ENCODE data around the gene PDXK.
"Not testable (repeated sequence)": the region's sequence is repeated elsewhere in the genome, so short reads cannot be mapped to it uniquely, and the experiment has no call there.

PDXK gene

DNA sequence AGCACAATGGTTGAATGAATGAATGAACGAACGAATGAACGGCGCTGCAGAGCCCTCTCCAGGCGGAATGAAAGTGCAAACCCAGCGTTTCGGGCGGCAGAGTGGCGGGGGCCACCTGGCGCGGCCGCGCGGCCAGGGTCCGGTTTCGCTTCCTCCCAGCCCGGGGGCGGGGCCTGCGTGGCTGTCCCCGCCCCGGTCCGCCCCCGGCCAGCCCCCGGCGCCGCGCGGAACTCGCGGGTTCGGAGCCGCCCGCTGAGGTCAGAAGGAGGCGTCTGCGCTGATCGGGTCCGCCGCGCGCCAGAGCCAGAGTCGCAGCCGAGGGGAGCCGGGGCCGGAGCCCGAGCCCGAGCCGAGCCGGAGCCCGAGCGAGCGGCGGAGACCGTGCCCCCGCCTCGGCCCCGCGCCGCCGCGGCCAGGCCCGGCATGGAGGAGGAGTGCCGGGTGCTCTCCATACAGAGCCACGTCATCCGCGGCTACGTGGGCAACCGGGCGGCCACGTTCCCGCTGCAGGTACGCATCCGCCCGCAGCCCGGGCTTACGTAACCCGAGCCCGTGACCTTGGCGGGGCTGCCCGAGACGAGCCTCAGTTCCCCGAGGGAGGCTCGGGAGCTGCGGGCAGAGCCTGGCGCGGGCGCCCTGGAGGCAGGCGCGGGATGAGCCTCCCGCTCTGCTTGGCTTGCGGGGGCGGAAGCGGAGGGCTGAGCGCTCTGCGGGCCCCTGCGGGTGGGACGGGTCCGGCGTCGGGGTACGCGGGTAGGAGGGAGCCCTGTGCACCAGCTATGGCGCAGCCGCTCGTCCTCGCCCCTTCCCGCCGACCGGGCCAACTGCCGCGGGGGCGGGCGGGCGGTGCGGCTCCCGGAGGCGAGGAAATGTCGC, at the start of gene PDXK:
Gene PDXK (plus strand): TSS at position 258 of the 876 bp plus-strand sequence. CDS start 166 bp downstream, at position 424.
- DNase-seq (ENCODE audit: extremely low spot score, insufficient read length, low read depth) (peak; percentile 83), FAIRE-seq (peak; percentile 84)

DNA sequence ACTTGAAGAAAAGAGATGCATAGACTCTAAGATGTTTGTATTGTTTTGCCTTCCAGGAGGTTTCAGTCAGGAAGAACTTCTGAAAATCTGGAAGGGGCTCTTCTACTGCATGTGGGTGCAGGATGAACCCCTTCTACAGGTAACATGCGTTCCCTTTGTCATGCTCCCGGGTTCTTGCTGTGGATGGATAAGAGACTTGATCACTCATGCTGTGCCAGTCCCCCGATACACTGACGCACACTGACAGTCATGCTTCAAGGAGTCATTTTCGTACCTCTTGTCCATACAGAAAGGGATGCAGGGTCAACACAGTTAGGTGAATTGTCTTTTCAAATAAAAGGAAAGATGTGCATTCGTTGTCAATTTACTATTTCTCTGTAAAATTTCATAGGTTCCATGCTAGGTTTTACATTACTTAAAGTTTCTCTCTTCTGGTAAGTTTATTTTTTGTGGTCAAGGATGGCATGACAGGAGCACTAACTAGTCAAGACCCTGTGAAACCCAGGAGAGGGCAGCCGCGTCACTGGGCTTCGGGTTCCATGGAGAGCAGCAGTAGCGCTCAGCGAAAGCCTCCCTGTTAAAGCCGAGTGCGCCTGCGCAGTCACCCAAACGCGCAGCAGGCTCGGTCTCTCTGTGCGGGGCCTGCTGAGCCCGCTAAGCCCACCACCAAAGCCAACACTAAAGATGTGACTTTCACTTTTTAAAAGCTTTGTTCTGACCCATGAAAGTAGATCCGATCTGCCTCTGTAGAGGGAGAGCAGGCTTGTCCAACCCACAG, 48.9 kb upstream of the PDXK start:
- DNase-seq (ENCODE audit: extremely low spot score, insufficient read length, low read depth), result no peak
- no peak for FAIRE-seq

DNA sequence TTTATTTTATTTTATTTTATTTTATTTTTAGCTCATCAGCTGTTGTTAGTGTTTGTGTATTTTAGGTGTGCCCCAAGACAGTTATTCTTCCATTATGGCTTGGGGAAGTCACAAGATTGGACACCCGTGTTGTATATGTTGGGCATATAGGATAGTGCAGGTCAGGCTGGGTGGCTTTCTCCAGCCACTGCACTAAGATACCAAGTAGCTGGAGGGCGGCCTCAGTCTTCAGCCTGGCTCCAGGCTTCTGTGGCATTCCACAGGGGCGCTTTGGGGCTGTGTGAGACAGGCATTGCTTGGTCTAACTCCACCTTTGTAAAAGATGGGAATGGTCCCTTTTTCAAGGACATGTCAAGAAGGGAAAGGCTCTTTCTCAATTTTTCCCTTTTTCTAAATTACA, 43.1 kb upstream of the PDXK start:
- no peak for DNase-seq (ENCODE audit: extremely low spot score, insufficient read length, low read depth)
- no peak for FAIRE-seq

DNA sequence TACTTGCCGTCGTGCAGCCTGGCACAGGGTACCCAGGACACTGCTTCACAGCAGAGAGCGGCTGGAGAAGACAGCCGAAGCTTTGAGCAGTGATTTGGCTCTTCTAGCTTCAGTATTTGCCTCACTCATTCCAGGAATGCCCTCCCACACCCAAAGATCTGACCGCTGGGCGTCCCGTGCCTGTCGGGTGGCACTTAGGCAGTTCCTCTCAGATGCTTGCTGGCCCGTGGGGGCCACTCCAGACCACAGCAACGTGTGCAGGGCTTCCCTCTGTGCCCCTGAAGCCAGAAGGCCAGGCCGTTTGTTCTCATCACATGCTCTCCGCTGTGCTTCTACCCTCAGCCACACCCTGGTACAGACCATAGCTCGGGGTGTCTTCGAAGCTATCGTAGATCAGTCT, 42.5 kb upstream of the PDXK start:
- no peak for FAIRE-seq

DNA sequence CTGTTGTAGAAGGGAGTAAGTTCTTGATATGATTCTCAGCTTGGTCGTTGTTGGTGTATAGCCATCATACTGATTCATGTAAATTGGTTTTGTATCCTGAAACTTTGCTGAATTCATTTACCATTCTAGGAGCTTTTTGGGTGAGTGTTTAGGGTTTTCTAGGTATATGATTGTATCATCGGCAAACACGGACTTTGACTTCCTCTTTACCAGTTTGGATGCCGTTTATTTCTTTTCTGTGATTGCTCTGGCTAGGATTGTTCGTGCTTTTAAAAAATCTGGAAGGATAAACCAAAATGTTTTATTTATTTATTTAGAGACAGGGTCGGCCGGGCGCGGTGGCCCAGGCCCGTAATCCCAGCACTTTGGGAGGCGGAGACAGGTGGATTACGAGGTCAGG, 39.0 kb upstream of the PDXK start:
- FAIRE-seq, result no peak

More for the DNA sequence above, 42.5 kb upstream of the PDXK start:
- no peak for DNase-seq (ENCODE audit: extremely low spot score, insufficient read length, low read depth)

DNA sequence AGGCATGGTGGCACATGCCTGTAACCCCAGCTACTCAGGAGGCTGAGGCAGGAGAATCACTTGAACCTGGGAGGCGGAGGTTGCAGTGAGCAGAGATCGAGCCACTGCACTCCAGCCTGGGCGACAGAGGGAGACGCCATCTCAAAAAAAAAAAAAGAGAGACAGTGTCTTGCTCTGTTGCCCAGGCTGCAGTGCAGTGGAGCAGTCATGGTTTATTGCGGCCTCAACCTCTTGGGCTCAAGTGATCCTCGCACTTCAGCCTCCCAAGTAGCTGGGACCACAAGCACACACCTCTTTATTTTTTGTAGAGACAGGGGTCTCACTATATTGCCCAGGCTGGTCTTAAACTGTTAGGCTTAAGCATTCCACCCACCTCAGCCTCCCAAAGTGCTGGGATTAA, 38.5 kb upstream of the PDXK start:
- FAIRE-seq; DNase-seq (ENCODE audit: extremely low spot score, insufficient read length, low read depth): not testable (repeated sequence)

More for the DNA sequence above, 39.0 kb upstream of the PDXK start:
- DNase-seq (ENCODE audit: extremely low spot score, insufficient read length, low read depth), result no peak

DNA sequence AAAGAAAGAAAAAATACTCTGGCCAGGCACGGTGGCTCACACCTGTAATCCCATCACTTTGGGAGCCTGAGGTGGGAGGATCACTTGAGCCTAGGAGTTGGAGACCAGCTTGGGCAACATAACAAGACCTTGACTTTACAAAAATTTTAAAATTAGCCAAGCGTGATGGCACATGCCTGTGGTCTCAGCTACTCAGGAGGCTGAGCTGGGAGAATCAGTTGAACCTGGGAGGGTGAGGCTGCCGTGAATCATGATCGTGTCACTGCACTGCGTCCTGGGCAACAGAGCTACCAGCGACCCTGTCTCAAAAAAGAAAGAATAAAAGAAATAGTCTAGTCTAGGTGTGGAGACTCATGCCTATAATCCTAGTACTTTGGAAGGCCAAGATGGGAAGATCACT, 37.3 kb upstream of the PDXK start:
- FAIRE-seq, result no peak

DNA sequence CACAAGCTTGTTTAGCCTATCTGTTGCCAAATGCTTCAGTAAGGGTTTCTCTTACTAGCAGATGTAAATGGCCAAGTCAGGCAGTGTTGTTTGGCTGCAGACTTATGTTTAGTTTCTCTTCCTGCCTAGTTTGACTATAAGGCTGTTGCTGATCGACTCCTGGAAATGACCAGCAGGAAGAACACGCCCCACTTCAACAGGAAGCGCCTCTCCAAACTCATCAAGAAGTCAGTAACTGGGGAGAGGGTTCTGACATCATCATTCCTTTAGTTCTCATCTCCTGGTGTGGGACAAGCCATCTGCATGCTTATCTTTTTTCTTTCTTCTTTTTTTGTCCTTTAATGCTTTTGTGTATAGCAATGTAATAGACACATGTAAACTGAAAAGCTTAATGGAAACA, 34.5 kb upstream of the PDXK start:
- DNase-seq (ENCODE audit: extremely low spot score, insufficient read length, low read depth) (no peak), FAIRE-seq (no peak)

More for the DNA sequence above, 37.3 kb upstream of the PDXK start:
- no peak for DNase-seq (ENCODE audit: extremely low spot score, insufficient read length, low read depth)

DNA sequence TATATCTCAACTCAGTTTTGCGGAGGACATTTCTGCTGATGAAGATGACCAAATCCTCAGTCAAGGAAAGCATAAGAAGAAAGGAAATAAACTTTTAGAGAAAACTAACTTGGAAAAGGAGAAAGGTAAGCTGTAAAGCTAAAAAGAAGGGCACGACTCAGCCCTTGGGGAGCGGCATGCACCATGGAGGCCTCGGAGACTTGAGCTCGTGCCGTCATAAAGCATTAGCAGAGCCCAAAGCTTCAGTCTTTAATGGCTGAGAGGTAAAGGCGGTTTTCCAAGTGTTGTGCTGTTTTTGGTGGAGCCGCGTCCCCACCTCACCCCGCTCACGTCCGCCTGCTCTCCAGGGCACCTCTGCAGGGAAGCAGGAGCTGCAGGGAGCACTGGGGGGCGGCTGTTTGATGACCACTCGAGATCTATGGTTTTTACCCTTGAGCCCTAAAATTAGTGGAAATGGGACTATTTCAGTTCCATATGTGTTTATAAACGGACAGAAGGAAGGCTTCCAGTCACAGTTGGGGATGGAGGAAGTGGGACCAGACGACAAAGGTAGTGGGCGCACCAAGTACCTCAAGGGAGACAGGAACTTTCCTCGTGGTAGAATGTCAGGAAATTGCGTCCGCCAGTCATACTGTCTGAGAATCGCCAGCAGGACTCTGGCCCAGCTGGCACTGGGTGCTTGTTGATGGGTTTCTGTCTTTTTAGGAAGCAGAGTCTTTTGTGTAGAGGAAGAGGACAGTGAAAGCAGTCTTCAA, 31.9 kb upstream of the PDXK start:
- DNase-seq (ENCODE audit: extremely low spot score, insufficient read length, low read depth) (no peak), FAIRE-seq (no peak)

DNA sequence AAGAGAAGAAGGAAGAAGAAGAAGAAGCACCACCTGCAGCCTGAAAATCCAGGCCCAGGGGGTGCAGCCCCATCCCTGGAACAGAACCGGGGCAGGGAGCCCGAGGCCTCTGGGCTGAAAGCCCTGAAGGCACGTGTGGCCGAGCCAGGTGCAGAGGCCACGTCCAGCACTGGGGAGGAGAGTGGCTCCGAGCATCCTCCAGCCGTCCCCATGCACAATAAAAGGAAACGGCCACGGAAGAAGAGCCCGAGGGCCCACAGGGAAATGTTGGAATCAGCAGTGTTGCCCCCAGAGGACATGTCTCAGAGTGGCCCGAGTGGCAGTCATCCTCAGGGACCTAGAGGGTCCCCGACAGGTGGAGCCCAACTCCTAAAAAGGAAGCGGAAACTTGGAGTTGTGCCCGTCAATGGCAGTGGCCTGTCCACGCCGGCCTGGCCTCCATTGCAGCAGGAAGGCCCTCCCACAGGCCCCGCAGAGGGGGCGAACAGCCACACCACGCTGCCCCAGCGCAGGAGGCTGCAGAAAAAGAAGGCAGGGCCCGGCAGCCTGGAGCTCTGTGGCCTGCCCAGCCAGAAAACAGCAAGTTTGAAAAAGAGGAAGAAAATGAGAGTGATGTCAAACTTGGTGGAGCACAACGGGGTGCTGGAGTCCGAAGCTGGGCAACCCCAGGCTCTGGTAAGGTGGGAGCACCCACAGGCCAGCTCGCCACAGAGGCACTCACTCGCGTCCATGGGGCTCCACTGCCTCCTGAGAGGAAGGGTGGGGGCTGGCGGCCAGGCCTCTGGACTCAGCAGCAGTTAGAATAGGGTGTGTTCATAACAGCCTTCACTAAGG, 31.1 kb upstream of the PDXK start:
- DNase-seq (ENCODE audit: extremely low spot score, insufficient read length, low read depth) (no peak), FAIRE-seq (no peak)

DNA sequence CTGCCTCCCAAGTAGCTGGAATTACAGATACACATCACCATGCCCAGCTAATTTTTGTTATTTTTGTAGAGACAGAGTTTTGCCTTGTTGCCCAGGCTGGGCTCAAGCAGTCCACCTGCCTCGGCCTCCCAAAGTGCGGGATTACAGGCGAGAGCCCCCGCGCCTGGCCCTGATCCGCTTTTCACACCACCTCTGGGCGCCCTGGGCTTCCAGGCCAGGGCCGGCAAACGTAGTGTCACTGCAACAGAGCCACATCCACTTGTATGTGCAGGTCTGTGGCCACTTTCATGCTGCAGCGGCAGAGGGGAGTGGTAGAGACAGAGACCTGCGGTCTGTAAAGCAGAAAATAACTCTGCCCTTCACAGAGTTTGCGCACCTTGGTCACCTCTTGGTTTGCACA, 30.0 kb upstream of the PDXK start:
- DNase-seq (ENCODE audit: extremely low spot score, insufficient read length, low read depth) (no peak), FAIRE-seq (no peak)

DNA sequence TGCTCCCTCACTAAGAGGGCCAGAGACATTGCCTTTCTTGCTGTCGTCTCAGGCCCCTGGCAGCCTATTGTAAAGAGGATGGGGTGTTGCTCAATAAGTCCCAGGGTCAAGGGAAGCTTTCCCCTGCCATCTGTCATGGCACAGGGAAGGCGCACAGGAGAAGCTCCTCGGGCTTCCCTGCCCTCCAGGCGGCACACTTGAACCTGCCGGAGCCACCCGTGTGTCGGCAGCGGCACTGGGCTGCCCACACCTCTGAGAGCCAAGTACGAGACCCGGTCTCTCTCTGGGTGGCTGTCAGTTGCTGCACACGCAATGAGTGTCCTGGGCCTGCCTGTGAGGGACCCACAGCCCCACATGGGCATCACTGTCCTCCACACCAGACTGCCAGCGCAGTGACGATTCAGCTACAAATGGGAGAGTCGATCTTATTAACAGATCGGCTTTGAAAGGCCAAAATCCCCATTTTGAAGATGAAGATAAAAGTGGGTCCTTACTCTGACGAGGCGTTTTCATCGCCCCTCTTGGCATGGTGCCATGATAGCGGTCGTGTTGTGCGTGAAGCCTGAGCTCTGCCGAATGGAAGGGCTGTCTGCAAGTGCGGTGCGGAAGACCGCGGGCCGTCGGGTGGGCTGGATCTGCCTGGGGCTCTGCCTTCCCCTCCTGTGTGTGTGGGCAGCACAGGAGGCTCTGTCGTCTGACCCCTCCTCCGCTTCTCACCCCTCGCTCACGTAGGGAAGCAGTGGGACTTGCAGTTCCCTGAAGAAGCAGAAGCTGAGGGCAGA, 29.2 kb upstream of the PDXK start:
- FAIRE-seq (no peak), DNase-seq (ENCODE audit: extremely low spot score, insufficient read length, low read depth) (no peak)

DNA sequence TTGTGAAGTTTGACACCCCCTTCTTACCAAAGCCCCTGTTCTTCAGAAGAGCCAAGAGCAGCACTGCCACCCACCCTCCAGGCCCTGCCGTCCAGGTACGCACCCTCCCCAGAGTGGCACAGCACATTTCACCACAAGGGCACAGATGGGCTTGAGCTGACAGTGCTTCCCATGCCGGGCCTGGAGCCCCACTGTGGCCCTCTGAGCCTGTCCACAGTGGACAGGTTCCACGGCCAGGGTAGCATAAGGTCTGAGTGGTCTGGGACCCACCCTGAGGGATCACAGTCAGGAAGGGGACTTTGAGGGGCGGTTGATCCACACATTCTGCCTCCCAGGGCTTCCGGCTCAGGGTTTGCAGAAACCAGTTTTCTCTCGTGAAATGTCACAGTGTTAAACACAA, 28.6 kb upstream of the PDXK start:
- FAIRE-seq, result no peak

DNA sequence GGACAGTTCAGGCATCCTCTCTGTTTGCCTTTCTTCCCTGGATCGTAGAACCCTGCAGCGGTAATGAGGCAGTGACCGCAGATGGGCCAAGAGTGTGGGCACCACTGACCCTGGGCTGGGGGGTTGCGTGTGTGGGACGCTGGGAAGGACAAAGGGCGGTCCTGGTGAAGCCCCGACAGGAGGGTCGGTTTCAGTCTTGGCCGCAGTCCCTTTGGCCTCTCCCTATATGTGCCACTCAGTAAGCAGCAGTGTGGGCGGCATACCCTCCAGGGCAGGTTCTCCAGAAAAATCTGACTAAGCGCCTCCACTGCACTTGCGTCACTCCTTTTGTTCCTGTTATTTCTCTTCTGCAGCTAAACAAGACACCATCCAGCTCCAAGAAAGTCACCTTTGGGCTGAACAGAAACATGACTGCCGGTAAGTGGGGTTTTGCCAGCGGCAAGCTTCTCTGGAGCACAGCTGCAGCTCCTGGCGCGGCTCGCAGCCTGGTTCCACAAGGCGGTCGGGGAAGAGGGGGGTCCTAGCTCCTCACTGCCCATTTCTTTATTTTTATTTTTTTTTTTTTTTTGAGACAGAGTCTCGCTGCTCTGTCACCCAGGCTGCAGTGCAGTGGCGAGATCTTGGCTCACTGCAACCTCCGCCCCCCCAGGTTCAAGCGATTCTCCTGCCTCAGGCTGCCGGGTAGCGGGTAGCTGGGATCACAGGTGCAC, 27.7 kb upstream of the PDXK start:
- FAIRE-seq (no peak), DNase-seq (ENCODE audit: extremely low spot score, insufficient read length, low read depth) (no peak)

More for the DNA sequence above, 28.6 kb upstream of the PDXK start:
- no peak for DNase-seq (ENCODE audit: extremely low spot score, insufficient read length, low read depth)

DNA sequence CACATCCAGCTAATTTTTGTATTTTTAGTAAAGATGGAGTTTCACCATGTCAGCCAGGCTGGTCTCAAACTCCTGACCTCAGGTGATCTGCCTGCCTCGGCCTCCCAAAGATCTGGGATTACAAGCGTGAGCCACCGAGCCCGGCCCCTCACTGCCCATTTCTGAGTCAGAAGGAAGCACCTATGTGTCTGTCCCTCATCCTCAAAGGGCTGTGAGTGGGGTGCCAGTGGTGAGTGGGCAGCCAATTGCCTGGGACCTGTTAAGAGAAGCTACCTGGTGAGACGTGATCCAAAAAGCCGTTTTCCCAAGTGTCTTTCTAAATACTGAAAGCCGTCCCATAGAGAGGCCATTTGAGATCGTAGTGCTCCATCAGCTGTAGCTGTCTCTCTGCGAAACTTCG, 27.1 kb upstream of the PDXK start:
- FAIRE-seq (no peak), DNase-seq (ENCODE audit: extremely low spot score, insufficient read length, low read depth) (no peak)

DNA sequence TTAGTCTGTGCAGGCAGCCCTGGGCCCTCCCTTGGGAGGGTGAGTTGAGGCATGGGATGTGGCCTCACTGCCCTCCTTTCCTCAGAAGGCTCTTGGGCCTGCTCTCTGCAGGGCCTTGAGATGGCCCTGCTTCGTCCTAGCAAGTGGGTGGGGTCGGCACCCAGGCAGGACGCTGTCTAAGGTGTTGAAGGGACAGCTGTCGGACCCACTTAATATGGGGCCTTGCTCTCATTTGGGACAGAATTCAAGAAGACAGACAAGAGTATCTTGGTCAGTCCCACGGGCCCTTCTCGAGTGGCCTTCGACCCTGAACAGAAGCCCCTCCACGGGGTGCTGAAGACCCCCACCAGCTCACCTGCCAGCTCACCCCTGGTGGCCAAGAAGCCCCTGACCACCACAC, 26.0 kb upstream of the PDXK start:
- FAIRE-seq, result no peak
- no peak for DNase-seq (ENCODE audit: extremely low spot score, insufficient read length, low read depth)

DNA sequence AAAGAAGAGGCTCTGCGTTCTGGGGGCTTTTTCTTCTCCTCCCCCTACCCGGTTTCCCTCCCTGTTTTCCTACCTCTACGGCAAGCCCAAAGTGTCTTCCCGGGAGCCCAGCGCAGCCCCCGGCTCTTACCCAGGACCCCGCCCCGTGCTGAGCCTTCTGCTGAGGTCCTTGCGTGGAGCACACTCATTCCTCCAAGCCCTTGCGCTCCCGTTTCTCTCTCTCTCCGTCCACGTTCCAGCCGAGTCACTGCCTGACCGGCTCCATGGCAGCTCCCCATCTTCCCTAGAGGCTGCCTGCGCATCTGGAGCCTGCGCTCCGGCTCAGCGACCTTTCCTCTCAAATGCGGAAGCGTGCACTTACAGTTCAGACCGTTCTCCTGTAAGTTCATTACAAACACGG, 24.9 kb upstream of the PDXK start:
- DNase-seq (ENCODE audit: extremely low spot score, insufficient read length, low read depth) (no peak), FAIRE-seq (no peak)

DNA sequence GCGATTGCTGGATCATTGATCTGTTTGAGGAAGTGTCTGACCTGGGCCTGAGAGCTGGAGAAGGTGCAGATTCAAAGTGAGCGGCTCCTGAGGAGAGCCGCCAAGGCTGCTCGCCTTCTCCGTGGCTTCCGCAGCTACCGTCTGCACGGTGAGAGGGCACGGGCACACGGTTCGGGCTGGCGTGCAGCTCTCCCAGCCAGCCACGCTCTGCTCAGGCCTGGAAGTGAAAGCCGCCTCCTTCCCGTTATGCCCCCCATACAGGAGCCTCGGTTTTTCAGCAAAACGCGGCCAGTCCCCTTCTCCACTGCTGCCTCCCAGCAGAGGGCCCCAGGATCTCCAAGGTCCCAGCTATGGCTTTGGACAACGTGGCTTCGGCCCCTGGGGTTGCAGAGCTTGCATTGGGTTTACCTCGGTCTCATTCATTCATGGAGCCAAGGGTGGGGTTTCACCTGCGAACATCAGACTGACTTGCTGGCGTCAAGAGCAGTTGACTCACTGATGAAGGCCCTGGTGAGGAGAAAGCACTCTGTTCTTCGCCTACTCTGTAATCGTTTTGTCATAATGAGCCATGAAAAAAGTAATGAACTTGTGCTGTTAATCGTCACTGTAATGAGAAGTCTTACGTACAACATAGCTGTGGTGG, 24.4 kb upstream of the PDXK start:
- no peak for FAIRE-seq

More for the DNA sequence above, 24.4 kb upstream of the PDXK start:
- no peak for DNase-seq (ENCODE audit: extremely low spot score, insufficient read length, low read depth)

All from GM18507 (cell line).